Effector CD8-positive, alpha-beta T cell (primary cell): ENCODE results near the gene TAC1.
"Not testable (repeated sequence)": the region's sequence is repeated elsewhere in the genome, so short reads cannot be mapped to it uniquely, and the experiment has no call there.

Experiments
- DNase-seq: peaks from one replicate; lab custom pipeline; 2025; lab: John Stamatoyannopoulos, UW
- total RNA-seq, 4 experiments: gene quantifications; one replicate each; lab custom pipeline; 2026; lab: John Stamatoyannopoulos, UW

The TAC1 gene
- 0 reads per million in 4 experiments for total RNA-seq

- no peak for DNase-seq
Observed at GRCh38 chr7:97731736-97732564, at the start of gene TAC1. TSS of gene TAC1 (plus strand) at chr7:97732086. CDS start at chr7:97732613, 527 bp downstream.

- no peak for DNase-seq
Observed at GRCh38 chr7:97685952-97686351, 45.9 kb upstream of the TAC1 start.

GRCh38 chr7:97693586-97693985 is 38.3 kb upstream of the TAC1 start:
- DNase-seq: no peak

GRCh38 chr7:97694355-97694754 is 37.5 kb upstream of the TAC1 start:
- DNase-seq: no peak

GRCh38 chr7:97697396-97697795 is 34.5 kb upstream of the TAC1 start:
- DNase-seq: no peak

GRCh38 chr7:97722386-97722785 is 9.5 kb upstream of the TAC1 start:
- no peak for DNase-seq

GRCh38 chr7:97732565-97733275 is 834 bp downstream of the TAC1 start:
- DNase-seq: no peak

GRCh38 chr7:97733276-97734161 is 1.6 kb downstream of the TAC1 start:
- no peak for DNase-seq

GRCh38 chr7:97734255-97734654 is 2.4 kb downstream of the TAC1 start:
- DNase-seq: no peak

- DNase-seq: no peak
Observed at GRCh38 chr7:97735075-97735474, 3.2 kb downstream of the TAC1 start.

GRCh38 chr7:97748482-97748881 is 16.6 kb downstream of the TAC1 start:
- DNase-seq: no peak

GRCh38 chr7:97751566-97751965 is 19.7 kb downstream of the TAC1 start:
- no peak for DNase-seq

GRCh38 chr7:97752215-97752614 is 20.3 kb downstream of the TAC1 start:
- no peak for DNase-seq

- DNase-seq: no peak
Observed at GRCh38 chr7:97757824-97758223, 25.9 kb downstream of the TAC1 start.

- DNase-seq: no peak
Observed at GRCh38 chr7:97770850-97771249, 39.0 kb downstream of the TAC1 start.

- no peak for DNase-seq
Observed at GRCh38 chr7:97771576-97771975, 39.7 kb downstream of the TAC1 start.

- DNase-seq: no peak
Observed at GRCh38 chr7:97772045-97772901, 40.4 kb downstream of the TAC1 start.

GRCh38 chr7:97786398-97786797 is 54.5 kb downstream of the TAC1 start:
- not testable (repeated sequence) for DNase-seq
